NCI-H510A treated with DMSO at 0.1 percent for 48 hours (cell line): ENCODE measurements around the gene UQCR10.
A peak's percentile ranks its signal among the peaks of the same experiment; 100 is the strongest.

Experiments used
- DNase-seq: peaks from one replicate; lab custom pipeline; 2025; lab: John Stamatoyannopoulos, UW

UQCR10 gene

GRCh38 chr22:29798801-29799200 is 31.6 kb downstream of the UQCR10 start:
- DNase-seq: no peak

GRCh38 chr22:29799217-29799680 is 32.1 kb downstream of the UQCR10 start:
- DNase-seq: peak; percentile 68

GRCh38 chr22:29801153-29801552 is 34.0 kb downstream of the UQCR10 start:
- no peak for DNase-seq

- peak; percentile 76 for DNase-seq
These were observed 34.6 kb downstream of the UQCR10 start for GRCh38 chr22:29801796-29802195.

GRCh38 chr22:29803190-29803589 is 36.0 kb downstream of the UQCR10 start:
- no peak for DNase-seq

- no peak for DNase-seq
These were observed 37.8 kb downstream of the UQCR10 start for GRCh38 chr22:29804985-29805384.

GRCh38 chr22:29806196-29806595 is 39.0 kb downstream of the UQCR10 start:
- no peak for DNase-seq

- no peak for DNase-seq
These were observed 43.0 kb downstream of the UQCR10 start for GRCh38 chr22:29810216-29810615.

- no peak for DNase-seq
These were observed 44.2 kb downstream of the UQCR10 start for GRCh38 chr22:29811377-29811776.

- DNase-seq: no peak
These were observed 46.0 kb downstream of the UQCR10 start for GRCh38 chr22:29813126-29813525.

- DNase-seq: no peak
These were observed 46.4 kb downstream of the UQCR10 start for GRCh38 chr22:29813563-29813962.

- no peak for DNase-seq
These were observed 46.8 kb downstream of the UQCR10 start for GRCh38 chr22:29814003-29814402.

GRCh38 chr22:29815580-29815979 is 48.4 kb downstream of the UQCR10 start:
- DNase-seq: no peak

GRCh38 chr22:29816128-29816527 is 49.0 kb downstream of the UQCR10 start:
- no peak for DNase-seq

GRCh38 chr22:29816539-29816938 is 49.4 kb downstream of the UQCR10 start:
- no peak for DNase-seq

GRCh38 chr22:29816980-29817379 is 49.8 kb downstream of the UQCR10 start:
- DNase-seq: no peak

- DNase-seq: no peak
These were observed 50.6 kb downstream of the UQCR10 start for GRCh38 chr22:29817724-29818123.

- no peak for DNase-seq
These were observed 52.3 kb downstream of the UQCR10 start for GRCh38 chr22:29819501-29819900.
